SJSA1 (cell line): ENCODE results near the gene KRT83. TPM values are rescaled to one million over a fixed set of nuclear protein-coding genes. Genes with fewer than 3 reads are reported as not detected.
"Not testable (repeated sequence)": the region's sequence is repeated elsewhere in the genome, so short reads cannot be mapped to it uniquely, and the experiment has no call there.

ENCODE experiments used
- DNase-seq, 2 experiments: peaks; one replicate each; pipeline ENCODE4 v3.0.0-alpha.2; 2015 to 2020; ENCODE audit warnings: low spot score in 2 of 2, low read depth in 1 of 2
- H3K27ac ChIP-seq: fragments of 250-450 bp; sonication (Bioruptor Pico); 2 replicates; pipeline ENCODE4 v1.5.1; 2020; ENCODE audit warnings: mild to moderate bottlenecking, moderate library complexity
- H3K27me3 ChIP-seq: fragments of 250-450 bp; sonication (Bioruptor Pico); replicated peaks from 2 replicates; pipeline ENCODE4 v1.5.1; 2020; ENCODE audit warnings: mild to moderate bottlenecking, moderate library complexity
- H3K36me3 ChIP-seq: fragments of 250-450 bp; sonication (Bioruptor Pico); 2 replicates; pipeline ENCODE4 v1.5.1; 2020; ENCODE audit warnings: mild to moderate bottlenecking
- H3K4me1 ChIP-seq: fragments of 250-450 bp; sonication (Bioruptor Pico); replicated peaks from 2 replicates; pipeline ENCODE4 v1.6.1; 2021; ENCODE audit warnings: mild to moderate bottlenecking
- H3K4me3 ChIP-seq: fragments of 250-450 bp; sonication (Bioruptor Pico); 2 replicates; pipeline ENCODE4 v1.5.1; 2020; ENCODE audit warnings: mild to moderate bottlenecking
- H3K9me3 ChIP-seq: fragments of 250-450 bp; sonication (Bioruptor Pico); replicated peaks from 2 replicates; pipeline ENCODE4 v1.5.1; 2020; ENCODE audit warnings: mild to moderate bottlenecking
- total RNA-seq: library from RNA; depleted of rRNA; stranded (reverse); fragments of >200 nt; shearing (Covaris generic); gene quantifications from 2 replicates; pipeline ENCODE4 v1.2.3, GENCODE V29; 2014

KRT83 gene
- total RNA-seq, 1 experiment from 2014 or later: not detected

DNA sequence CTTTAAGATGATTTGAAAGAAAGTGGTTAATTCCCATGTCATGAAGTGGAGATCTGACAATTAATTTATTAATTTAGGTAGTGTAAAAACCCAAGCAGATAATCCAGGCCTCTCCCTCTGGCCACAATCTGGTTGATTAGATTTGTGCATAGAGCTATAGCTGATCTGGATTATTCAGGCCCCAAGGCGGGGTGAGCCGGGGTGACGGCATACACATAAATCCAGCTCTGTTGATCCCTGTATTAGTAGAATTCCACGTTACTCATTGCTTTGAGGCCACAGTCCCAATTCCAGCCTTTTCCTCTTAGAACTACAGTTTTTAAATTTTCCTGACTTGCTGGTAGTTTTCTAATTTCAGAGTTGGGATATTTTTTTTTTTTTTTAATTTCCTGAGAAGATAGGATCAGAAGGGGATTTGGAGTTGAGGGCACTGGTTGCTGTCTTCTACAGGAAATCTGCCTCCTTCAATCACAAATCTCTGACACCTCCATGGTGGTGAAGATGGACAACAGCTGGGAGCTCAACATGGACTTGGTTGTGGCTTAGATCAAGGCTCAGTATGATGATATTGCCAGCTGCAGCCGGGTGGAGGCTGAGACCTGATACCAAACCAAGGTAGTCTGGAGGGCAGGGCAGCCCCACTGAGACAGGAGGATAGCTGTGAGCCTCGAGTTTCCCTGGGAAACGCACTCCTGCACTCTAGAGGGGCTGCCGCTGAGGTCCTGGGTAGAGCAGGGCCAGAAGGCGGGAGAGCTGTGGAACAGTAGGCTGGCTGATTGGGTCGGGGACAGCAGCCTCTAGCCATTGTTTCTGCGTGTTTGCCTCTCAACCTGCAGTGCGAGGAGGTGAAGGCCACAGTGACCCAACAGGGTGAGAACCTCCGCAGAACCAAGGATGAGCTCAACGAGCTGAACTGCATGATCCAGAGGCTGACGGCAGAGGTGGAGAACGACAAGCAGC lies 26.6 kb upstream of the KRT83 start:
- Histone ChIP-seq H3K36me3 (no peaks in the 10 kb centered on the region), H3K9me3 (no peaks in the 10 kb centered on the region), H3K27me3 (peaks cover 6% of the 10 kb centered on the region), H3K4me1 (no peaks in the 10 kb centered on the region), H3K27ac (no peak overlapping the region), H3K4me3 (no peak overlapping the region)
- DNase-seq: no peak

DNA sequence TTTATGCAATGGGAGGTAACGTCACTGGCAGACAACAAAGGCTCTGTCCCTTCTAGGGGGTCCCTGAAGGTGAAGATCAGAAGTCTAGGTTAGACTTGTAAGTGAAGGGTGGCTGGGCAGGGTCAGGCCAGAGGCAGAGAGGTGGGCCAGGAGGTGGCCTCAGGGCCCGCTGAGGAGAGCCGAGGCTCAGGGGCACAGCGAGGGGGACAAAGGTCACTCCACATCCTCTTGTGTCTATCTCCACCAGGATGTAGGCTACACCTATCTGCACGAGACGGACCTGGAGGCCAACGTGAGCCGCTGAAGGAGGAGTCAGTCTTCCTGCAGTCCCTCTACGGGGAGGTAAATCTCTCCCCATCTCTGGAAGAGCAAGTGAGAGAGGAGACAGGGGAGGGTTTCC lies 25.8 kb upstream of the KRT83 start:
- Histone ChIP-seq H3K27me3 (peaks cover 6% of the 10 kb centered on the region), H3K9me3 (no peaks in the 10 kb centered on the region), H3K4me1 (no peaks in the 10 kb centered on the region), H3K36me3 (no peaks in the 10 kb centered on the region), H3K27ac (no peak overlapping the region), H3K4me3 (no peak overlapping the region)
- no peak for DNase-seq

DNA sequence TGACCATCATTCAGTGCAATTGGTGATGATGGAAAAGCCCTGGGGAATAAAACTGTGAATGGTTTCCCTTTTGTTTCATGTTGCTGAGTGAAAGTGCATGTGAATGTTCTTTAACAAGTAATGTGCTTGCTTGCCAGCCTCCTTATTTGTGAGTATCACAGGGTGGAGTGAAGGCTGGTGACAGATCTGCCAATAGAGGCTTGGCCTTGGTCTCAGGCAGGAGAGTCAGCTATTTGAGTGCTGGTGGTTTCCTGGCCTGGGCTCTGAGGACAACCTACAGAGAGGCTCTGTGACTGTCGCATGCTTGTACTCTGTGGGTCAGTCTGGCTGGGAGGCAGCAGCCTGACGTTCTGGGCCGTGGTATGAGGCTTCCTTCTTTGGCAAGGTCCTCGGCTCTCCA lies 25.4 kb upstream of the KRT83 start:
- H3K9me3 ChIP-seq: no peaks in the 10 kb centered on the region
- H3K27ac ChIP-seq: no peak overlapping the region
- H3K36me3 ChIP-seq: no peaks in the 10 kb centered on the region
- no peaks in the 10 kb centered on the region for H3K4me1 ChIP-seq
- peaks cover 6% of the 10 kb centered on the region for H3K27me3 ChIP-seq
- no peak overlapping the region for H3K4me3 ChIP-seq
- DNase-seq: no peak

DNA sequence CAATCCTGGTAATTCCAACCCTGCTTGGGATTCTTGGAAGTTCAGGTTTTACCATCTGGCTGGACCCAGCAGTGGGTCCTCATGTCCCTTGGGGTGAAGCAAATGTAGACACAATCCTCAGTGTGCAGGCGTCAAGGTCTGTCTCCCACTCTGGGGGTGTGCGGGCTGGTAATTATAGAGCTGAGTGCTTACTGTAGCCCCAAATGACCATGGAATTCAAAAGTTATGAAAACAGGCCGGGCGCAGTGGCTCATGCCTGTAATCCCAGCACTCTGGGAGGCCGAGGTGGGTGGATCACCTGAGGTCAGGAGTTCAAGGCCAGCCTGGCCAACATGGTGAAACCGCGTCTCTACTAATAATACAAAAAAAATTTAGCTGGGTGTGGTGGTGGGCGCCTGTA lies 23.8 kb upstream of the KRT83 start:
- not testable (repeated sequence) for DNase-seq, H3K4me3 ChIP-seq, H3K9me3 ChIP-seq, H3K27ac ChIP-seq, H3K27me3 ChIP-seq, H3K4me1 ChIP-seq, H3K36me3 ChIP-seq

DNA sequence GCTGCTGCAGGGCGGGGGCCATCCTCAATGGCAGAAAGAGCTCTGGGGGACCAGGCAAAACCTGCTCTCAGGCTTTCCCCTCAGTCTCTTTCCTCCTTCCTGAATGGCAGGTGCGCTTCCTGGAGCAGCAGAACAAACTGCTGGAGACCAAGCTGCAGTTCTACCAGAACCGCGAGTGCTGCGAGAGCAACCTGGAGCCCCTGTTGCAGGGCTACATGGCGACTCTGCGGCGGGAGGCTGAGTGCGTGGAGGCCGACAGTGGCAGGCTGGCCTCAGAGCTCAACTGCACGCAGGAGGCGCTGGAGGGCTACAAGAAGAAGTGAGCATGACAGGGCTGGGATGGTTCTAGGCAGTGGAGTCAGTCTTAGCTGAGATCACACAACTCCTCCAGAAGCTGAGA lies 22.9 kb upstream of the KRT83 start:
- H3K27ac ChIP-seq: no peak overlapping the region
- no peak overlapping the region for H3K4me3 ChIP-seq
- H3K9me3 ChIP-seq: no peaks in the 10 kb centered on the region
- H3K4me1 ChIP-seq: no peaks in the 10 kb centered on the region
- no peak for DNase-seq
- no peaks in the 10 kb centered on the region; the same call in 1 of the 2 replicates for H3K27me3 ChIP-seq
- H3K36me3 ChIP-seq: no peaks in the 10 kb centered on the region

DNA sequence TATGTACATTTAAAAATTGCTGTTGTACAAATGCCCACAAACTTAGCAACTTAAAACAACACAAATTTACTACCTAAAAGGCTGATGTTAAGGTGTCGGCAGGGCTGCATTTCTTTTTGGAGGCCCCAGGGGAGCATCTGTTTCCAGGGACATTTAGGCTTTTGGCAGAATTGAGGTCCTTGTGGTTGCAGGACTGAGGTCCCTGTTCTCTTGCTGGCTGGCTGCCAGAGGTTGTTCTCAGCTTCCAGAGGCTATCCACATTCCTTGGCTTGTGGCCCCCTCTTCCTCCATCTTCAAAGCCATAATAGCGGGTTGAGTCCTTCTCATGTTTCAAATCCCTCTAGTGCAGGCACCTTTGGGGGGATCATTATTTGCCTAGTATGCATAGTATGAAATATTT lies 22.4 kb upstream of the KRT83 start:
- Histone ChIP-seq H3K27me3 (no peaks in the 10 kb centered on the region; the same call in 1 of the 2 replicates), H3K4me3 (no peak overlapping the region), H3K27ac (no peak overlapping the region), H3K36me3 (no peaks in the 10 kb centered on the region), H3K9me3 (no peaks in the 10 kb centered on the region), H3K4me1 (no peaks in the 10 kb centered on the region)
- no peak for DNase-seq

DNA sequence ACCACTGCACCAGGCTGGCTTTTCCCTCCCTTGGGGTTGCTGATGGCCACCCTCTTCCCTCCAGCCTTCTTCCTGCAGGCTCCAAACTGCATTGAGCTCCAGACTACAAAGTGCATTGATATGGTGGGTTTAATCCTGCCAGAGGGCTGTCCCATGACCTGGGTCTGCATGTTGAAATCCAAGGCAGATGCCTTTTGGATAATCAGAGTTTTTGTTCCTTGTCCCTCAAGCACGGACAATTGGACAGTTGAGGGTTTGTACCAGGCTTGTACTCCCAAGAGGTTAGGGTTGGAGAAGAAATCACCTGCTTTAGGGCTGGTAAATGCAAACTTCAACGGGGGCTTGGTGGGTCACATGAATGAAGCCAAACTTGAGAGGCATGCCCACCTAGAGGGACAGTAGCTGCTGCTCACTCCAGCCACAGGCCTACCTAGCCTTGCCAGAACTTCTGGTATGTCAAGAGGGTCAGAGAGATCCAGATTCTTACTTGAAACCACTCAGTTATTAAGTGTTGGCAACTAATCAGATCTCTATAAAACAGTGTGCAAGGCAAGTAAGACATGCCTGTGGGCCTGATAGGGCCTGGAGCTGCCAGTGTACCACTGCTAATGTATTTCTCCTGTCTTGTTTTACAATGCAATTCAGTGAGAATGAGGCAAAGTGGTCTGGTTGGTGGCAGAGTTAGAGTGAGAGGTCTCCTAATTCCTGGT lies 21.7 kb upstream of the KRT83 start:
- H3K4me3 ChIP-seq: no peak overlapping the region
- H3K27me3 ChIP-seq: no peaks in the 10 kb centered on the region
- no peak overlapping the region for H3K27ac ChIP-seq
- DNase-seq: no peak
- H3K9me3 ChIP-seq: no peaks in the 10 kb centered on the region
- H3K36me3 ChIP-seq: no peaks in the 10 kb centered on the region
- no peaks in the 10 kb centered on the region for H3K4me1 ChIP-seq

DNA sequence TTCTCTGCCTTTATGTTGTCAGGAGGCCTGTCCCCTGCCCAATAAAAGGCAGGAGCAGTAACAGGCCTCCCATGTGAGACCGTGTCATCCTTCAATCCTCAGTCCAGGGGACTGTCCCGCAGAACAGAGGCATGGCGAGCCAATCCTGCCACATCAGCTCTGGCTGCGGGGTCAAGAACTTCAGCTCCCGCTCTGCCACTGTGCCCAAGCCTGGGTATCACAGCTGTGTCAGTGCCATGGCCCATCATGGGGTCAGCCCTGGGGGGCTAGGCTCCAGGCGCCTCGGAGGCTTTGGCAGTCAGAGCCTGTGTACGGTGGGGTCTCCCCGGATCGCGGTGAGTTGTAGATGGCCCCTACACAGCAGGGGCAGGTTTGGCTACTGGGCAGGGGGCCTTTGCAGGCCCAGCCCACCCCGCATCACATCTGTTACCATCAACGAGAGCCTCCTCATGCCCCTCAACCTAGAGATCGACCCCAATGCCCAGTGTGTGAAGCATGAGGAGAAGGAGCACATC lies 19.9 kb upstream of the KRT83 start:
- DNase-seq: no peak
- H3K4me1 ChIP-seq: no peaks in the 10 kb centered on the region
- no peaks in the 10 kb centered on the region for H3K36me3 ChIP-seq
- H3K27ac ChIP-seq: no peak overlapping the region
- H3K27me3 ChIP-seq: no peaks in the 10 kb centered on the region
- no peak overlapping the region for H3K4me3 ChIP-seq
- H3K9me3 ChIP-seq: no peaks in the 10 kb centered on the region

DNA sequence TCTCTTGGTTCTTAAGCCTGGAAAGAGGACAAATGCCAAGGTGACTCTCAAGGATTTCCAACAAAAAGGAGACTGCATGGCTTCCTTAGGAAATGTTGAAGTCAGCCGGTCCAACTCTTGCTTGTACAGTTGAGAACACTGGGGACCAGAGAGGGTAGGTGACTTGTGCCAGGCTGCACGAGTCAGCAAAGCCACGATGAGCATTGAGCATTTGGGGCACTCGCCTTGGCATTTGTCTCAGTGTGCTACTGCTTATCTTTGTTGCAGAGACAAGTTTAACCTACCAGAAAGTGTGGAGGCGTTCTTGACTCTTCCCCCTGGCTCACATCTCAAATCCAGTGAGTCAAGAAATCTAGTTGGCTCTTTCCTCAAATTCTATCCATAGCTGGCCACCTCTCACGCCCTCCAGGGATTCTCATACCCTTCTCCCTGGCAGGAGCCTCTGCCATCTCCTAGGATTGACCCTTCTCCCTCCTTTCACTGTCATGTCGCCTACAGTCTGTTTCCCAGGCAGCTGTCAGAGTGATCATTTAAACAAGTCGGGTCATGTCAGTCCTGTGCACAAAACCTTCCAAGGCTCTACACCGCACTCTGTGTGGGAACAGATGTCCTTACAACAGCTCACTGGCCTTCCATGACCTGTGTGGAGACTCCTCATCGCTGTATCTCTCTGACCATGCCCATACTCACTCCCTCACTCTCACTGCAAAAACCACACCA lies 17.2 kb upstream of the KRT83 start:
- Histone ChIP-seq H3K4me3 (no peak overlapping the region), H3K4me1 (no peaks in the 10 kb centered on the region), H3K27ac (no peak overlapping the region), H3K36me3 (no peaks in the 10 kb centered on the region), H3K27me3 (no peaks in the 10 kb centered on the region), H3K9me3 (no peaks in the 10 kb centered on the region)
- DNase-seq: no peak

DNA sequence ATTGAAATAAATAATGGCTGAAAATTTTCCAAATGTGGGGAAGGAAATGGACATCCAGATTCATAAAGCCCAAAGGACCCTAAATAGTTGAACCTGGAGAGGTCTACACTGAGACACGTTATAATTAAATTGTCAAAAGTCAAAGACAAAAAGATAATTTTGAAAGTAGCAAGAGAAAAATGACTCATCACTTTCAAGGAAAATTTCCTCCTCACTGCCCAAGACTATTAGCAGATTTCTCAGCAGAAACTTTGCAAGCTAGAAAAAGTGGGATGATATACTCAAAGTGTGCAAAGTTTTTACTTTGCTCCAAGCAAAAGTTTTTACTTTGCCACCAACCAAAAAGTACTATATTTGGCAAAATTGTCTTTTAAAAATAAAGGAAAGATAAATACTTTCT lies 15.9 kb upstream of the KRT83 start:
- Histone ChIP-seq H3K4me3 (no peak overlapping the region), H3K36me3 (no peaks in the 10 kb centered on the region), H3K4me1 (no peaks in the 10 kb centered on the region), H3K9me3 (no peaks in the 10 kb centered on the region), H3K27ac (no peak overlapping the region), H3K27me3 (no peaks in the 10 kb centered on the region)
- DNase-seq: no peak

DNA sequence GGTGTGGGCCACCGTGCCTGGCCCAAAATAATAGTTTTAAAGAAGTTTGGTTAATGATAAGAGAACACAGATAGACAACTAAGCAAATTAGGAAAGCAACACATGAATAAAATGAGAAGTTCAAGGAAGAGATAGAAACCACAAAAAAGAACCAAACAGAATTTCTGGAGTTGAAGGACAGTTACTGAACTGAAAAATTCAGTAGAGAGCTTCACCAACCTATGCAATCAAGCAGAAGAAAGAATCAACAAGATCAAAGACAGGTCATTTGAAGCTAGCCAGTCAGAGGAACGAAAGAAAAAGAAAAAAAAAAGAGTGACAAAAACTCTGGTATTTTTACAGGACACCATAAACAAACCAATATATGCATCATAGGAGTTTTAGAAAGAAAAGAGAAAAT lies 15.4 kb upstream of the KRT83 start:
- Histone ChIP-seq H3K27me3 (no peaks in the 10 kb centered on the region), H3K4me1 (no peaks in the 10 kb centered on the region), H3K4me3 (no peak overlapping the region), H3K27ac (no peak overlapping the region), H3K9me3 (no peaks in the 10 kb centered on the region), H3K36me3 (no peaks in the 10 kb centered on the region)
- DNase-seq: no peak

DNA sequence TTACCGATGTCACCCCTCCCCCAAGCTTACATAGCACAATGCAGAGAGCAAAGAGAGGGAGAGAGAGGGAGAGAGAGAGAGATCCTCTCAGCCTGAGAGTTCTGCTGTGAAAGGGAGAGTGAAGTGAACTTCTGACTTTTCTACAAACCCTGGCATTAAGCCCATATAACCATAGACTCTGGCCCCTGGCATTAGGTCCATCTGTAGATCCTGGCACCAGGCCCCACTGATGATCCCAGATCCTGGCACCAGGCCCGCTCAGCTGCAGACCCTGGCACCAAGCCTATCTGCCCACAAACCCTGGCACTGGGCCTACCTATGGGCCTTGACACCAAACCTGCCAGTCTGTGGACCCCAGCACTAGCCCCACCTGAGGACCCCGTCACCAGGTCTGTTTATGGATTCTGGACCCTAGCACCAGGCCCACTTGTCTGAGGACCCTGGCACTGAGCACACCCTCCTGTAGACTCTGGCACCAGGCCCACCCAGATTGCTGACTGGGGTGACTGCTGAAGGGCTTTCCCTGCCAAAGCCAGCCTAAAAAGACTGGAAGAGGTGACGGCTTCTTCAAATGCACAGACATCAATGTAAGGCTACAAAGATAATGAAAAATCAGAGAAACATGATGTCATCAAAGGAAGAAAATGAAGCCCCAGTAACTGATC lies 14.5 kb upstream of the KRT83 start:
- DNase-seq: no peak
- Histone ChIP-seq H3K4me3 (no peak overlapping the region), H3K27me3 (no peaks in the 10 kb centered on the region)

DNA sequence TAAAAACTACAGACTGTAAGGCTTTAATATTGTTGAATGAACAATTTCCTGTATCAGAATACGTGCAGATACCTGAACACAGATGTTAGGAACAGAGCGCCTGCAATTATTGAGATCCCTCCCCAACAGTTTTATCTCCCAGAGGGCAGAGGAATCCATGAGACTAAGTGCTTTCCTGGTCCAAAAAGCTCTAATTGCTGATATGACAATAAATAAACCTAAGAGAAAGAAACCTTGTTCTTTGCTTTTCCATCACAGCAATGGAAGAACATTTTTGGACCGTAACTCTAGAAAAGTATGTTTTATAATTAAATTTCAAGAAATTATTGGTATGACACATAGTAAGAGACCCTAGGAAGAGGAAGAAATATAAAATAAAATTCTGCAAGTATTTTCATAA lies 13.0 kb upstream of the KRT83 start:
- Histone ChIP-seq H3K36me3 (no peaks in the 10 kb centered on the region), H3K4me3 (no peak overlapping the region), H3K27ac (no peak overlapping the region), H3K9me3 (no peaks in the 10 kb centered on the region), H3K27me3 (no peaks in the 10 kb centered on the region), H3K4me1 (no peaks in the 10 kb centered on the region)
- DNase-seq: no peak

More for the DNA sequence above, 14.5 kb upstream of the KRT83 start:
- Histone ChIP-seq H3K27ac (no peak overlapping the region), H3K4me1 (no peaks in the 10 kb centered on the region), H3K9me3 (no peaks in the 10 kb centered on the region), H3K36me3 (no peaks in the 10 kb centered on the region)
